IPS-18c (cell line): ENCODE measurements around the gene POLR3C.
A peak's percentile ranks its signal among the peaks of the same experiment; 100 is the strongest.
"Not testable (repeated sequence)": the region's sequence is repeated elsewhere in the genome, so short reads cannot be mapped to it uniquely, and the experiment has no call there.

Experiments
- H3K4me3 ChIP-seq: 2 replicates; pipeline ENCODE4 v1.7.0; 2013; ENCODE audit warnings: low read depth, mild to moderate bottlenecking, low read length, moderate library complexity; ENCODE audit not compliant: insufficient read depth
- H3K9me3 ChIP-seq: one replicate; pipeline ENCODE4 v1.6.1; 2013; ENCODE audit warnings: mild to moderate bottlenecking, low read length, moderate library complexity; ENCODE audit not compliant: control insufficient read depth, insufficient read depth

The POLR3C gene

DNA sequence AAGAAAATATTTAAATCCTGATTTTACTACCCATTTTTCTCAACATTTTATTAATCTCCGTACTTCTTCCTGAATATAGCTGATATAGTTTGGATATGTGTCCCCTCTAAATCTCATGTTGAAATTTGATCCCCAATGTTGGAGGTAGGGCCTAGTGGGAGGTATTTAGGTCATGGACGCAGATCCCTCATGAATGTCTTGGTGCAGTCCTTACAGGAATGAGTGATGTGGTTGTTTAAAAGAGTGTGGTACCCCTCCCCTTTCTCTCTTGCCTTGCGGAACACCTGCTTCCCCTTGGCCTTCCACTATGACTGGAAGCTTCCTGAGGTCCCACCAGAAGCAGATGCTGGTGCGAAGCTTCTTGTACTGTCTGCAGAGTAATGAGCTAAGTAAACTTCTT lies 17.6 kb upstream of the POLR3C start:
- H3K9me3 ChIP-seq = no peaks in the 10 kb centered on the region

GRCh38 chr1:145806844-145807243 lies 17.2 kb upstream of the POLR3C start:
- no peaks in the 10 kb centered on the region for H3K9me3 ChIP-seq
- no peak overlapping the region for H3K4me3 ChIP-seq

More for the DNA sequence above, 17.6 kb upstream of the POLR3C start:
- H3K4me3 ChIP-seq = no peak overlapping the region

DNA sequence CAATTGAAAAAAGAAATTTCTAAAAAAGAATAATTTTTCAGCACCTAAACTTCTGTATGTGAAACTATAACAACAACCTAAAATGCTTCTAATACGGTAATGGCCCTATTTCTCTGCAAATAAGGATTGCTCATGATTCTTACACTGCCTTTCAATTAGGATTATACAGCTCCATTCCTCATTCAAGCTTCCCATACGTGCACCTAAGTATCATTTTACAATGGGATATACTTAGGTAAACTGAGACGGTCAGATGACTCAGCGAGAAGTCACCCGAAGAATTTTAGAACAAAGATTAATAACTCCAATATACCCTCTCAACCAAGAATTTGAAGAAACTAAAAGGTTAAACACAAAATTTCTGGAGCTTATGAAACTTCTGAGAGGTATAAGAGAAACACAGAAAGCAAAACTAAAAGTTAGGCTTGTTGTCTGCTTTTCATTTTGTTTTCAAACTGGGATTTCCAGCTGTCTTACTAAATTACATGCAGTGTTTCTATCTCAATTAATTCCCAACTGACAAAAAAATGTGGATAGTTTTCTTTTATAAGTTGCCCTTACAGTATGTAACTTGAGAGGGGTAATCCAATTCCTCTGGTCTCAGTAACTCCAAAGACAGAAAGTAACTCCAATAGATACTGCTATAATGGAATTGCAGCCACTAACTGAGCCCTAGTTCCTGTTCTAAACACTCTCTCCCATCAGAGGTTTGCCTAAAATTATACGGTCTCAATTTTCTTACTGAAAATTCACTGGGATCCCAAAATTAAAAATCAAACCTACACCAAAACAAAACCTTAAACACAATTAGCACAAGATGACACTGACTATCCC lies 10.8 kb upstream of the POLR3C start:
- not testable (repeated sequence) for H3K4me3 ChIP-seq, H3K9me3 ChIP-seq

- H3K9me3 ChIP-seq, H3K4me3 ChIP-seq: not testable (repeated sequence)
These were observed 5.9 kb upstream of the POLR3C start for GRCh38 chr1:145818095-145818494.

DNA sequence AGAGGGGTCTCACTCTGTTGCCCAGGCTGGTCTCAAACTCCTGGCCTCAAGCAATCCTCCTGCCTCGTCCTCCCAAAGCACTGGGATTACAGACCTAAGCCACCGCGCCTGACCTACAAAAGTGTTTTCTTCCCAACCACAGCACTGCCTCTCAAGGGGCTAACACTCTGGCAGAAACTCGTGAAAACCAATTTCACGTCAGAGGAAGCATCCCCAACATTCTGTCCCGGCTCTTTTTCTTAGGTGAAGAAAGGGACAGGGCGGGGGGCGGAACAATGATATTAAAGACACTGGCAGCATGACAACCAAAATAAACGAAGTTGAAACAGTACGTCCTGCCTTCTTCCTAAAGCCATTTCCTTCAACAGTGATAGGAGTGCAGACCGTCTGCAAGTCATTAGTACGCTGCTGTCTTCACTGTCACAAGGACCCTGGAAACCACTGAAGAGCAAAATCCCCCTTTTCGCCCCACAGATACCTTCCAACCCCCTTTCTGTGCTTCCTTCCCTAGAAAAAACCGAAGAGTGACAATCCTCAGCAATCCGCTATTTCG lies 1.1 kb upstream of the POLR3C start:
- not testable (repeated sequence) for H3K4me3 ChIP-seq

DNA sequence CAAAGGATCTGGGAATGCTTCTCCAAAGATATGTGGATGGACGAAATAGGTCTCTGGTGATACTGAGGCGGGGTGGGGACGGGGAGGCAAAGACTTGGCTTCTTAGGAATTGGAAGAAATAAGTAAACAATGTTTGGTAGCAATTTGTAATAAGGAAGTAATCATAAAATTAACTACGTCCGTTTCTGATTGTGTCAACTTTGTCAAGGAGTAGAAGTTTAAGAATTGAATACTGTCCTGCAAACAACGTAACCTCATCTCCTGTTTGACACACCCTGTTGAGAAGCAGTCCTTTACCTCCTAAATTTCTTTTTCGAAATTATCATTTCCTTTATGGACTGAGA lies 471 bp downstream of the POLR3C start:
- Histone ChIP-seq H3K4me3 (peak overlapping the region; percentile 92), H3K9me3 (no peaks in the 10 kb centered on the region)

More for the DNA sequence above, 1.1 kb upstream of the POLR3C start:
- H3K9me3 ChIP-seq = not testable (repeated sequence)

DNA sequence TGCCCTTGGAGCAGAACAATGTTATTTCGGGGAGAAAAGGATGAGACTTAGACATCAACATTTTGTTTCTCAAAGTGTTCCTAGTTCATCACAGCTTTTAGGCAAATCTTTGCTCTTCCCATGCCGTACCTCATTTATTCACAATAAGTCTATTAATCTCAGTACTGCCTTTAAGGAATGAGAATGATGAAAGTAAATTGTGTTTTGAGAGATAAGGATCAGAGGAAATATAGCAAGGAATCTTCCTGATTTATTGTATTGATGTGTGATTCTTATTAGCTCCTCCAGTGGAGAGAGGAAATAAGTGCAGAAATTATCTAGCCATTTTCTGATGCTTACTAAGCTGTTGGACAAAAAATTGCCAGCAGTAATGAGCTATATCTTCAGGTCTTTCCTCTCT lies 2.0 kb downstream of the POLR3C start:
- H3K4me3 ChIP-seq = no peak overlapping the region
- no peaks in the 10 kb centered on the region for H3K9me3 ChIP-seq

- no peaks in the 10 kb centered on the region for H3K9me3 ChIP-seq
- no peak overlapping the region for H3K4me3 ChIP-seq
These were observed 4.0 kb downstream of the POLR3C start for GRCh38 chr1:145827966-145828365.

DNA sequence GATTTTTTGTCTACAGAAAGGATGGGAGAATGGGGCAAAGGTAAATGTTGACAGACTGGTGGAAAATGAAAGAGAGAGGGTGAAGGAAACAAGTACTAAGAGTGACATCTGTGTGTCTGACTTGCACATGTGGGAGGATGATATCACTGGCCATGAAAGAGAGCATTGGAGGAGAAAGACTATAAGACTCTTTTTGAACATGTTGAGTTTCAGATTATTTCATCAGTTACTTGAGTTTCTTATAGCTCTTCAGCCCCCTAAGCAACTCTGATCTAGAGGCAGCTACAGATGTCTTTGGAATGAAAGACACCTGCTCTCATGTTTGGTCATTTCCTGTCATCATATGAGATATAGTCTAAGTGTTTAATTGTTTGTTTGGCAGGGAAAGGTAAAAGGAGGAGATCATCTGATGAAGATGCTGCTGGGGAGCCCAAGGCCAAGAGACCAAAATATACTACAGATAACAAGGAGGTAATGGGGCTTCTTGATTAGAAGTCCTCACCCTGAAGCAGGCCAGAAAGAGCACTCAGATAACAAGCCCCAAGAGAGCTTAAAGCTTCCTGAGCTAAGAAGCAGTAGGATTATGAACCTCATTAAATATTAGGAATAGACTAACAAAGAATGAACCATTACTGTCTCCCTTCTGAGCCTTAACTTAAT lies 4.5 kb downstream of the POLR3C start:
- Histone ChIP-seq H3K4me3 (no peak overlapping the region), H3K9me3 (no peaks in the 10 kb centered on the region)

GRCh38 chr1:145830810-145831209 lies 6.8 kb downstream of the POLR3C start:
- not testable (repeated sequence) for H3K4me3 ChIP-seq, H3K9me3 ChIP-seq

DNA sequence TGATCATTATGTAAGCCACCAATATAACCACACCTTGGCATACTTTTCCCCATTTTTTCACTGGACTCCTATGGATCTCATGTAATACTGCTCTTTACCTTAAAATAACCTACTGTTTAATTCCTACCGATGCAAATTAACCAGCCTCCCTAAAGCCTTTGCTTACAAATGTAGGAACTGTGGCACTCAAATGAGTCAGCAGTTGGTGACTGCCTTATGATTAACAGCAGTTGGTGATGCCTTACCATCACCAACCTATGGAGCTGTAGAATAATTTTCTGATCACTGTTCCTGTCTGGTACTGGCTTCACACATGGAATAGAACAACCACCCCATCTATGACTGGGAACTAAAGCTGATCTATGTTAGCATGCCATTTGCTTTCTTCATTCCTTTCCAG lies 13.7 kb downstream of the POLR3C start:
- no peak overlapping the region for H3K4me3 ChIP-seq
- H3K9me3 ChIP-seq = no peaks in the 10 kb centered on the region

GRCh38 chr1:145843031-145843430 lies 19.0 kb downstream of the POLR3C start:
- Histone ChIP-seq H3K4me3 (no peak overlapping the region), H3K9me3 (no peaks in the 10 kb centered on the region)

GRCh38 chr1:145845144-145845513 lies 21.1 kb downstream of the POLR3C start:
- no peaks in the 10 kb centered on the region for H3K9me3 ChIP-seq
- peak overlapping the region; percentile 72; the same call in 1 of the 2 replicates for H3K4me3 ChIP-seq

GRCh38 chr1:145845514-145846161 lies 21.6 kb downstream of the POLR3C start, which contains the start of gene NUDT17:
Gene NUDT17 (plus strand): TSS chr1:145845630. CDS start chr1:145845641, 11 bp downstream.
- Histone ChIP-seq H3K9me3 (no peaks in the 10 kb centered on the region), H3K4me3 (peak within 1 kb of the TSS; percentile 72)

GRCh38 chr1:145846201-145846612 lies 22.2 kb downstream of the POLR3C start:
- Histone ChIP-seq H3K4me3 (peak overlapping the region; percentile 72), H3K9me3 (no peaks in the 10 kb centered on the region)

DNA sequence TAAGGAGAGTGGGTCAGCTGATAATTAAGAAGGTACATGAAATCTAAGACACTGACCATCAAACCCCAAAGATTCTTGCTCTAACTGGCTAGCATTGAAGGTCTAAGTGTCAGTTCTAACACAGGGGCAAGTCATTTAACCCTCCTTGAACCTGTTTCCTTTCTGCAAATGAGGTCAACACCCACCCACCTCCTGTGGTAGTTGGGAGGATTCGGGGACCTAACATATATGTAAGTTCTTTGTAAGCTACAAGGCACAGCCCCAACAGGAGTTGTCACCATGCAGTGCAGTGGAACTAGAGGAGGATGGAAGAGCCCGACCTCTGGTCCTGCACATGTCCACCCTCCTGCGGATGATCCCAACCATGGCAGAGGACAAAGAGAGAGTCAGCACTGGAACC lies 23.8 kb downstream of the POLR3C start:
- Histone ChIP-seq H3K4me3 (no peak overlapping the region), H3K9me3 (no peaks in the 10 kb centered on the region)

- no peaks in the 10 kb centered on the region for H3K9me3 ChIP-seq
- H3K4me3 ChIP-seq = no peak overlapping the region
These were observed 25.6 kb downstream of the POLR3C start for GRCh38 chr1:145849356-145850160.
